ENCODE results near the gene HAUS1. TPM values are rescaled to one million over a fixed set of nuclear protein-coding genes. Genes with fewer than 3 reads are reported as not detected.

The HAUS1 gene, protein sequence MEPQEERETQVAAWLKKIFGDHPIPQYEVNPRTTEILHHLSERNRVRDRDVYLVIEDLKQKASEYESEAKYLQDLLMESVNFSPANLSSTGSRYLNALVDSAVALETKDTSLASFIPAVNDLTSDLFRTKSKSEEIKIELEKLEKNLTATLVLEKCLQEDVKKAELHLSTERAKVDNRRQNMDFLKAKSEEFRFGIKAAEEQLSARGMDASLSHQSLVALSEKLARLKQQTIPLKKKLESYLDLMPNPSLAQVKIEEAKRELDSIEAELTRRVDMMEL
- polyA plus RNA-seq = 10 to 100 TPM; 16.5 to 18.8 TPM

DNA sequence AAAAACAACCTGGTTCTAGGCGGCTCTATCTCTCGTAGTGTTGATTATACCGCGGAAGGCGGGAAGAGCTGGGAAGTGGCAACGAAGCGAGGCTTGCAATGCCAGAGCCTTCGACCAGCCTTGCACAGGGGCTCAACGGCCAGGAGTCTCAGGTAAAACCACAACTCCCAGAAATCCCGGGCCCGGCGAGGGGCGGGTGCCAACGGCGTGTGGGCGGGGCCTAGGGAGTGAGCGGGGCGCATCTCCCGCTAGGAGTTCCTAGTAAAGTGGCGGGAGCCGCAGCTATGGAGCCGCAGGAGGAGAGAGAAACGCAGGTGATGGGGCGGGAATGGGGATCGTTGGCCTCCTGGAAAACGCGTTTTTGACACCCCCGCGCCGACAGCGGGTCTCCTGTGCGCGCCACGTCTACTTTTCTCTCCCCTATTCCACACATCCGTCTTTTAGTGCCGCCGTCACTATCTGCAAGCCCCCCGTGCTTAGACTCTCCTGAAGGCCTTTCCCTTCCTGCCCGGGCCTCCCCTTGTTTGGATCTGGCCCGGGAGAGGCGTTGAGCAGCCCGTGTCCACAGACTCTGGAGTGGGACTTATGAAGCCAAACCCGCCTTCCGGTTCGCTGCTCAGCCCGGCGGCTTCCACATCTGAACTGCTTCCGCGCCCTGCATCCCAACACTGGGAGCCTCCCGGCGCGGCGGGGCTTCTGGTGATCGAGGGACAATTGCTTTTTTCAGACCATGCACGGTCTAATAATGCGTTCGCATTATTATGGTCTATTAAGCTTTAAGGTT lies at the start of gene HAUS1:
Gene HAUS1, plus strand, starts transcription at position 258 of the 784 bp plus-strand sequence. Its CDS starts 27 bp downstream, at position 285.
- H3K36me3 ChIP-seq (ENCODE audit: control insufficient read depth in 2 of 2, insufficient read depth in 2 of 2, low read length in 1 of 2) = no peaks in the 10 kb centered on the region
- no peaks in the 10 kb centered on the region for H3K4me1 ChIP-seq (ENCODE audit: control insufficient read depth in 2 of 2, insufficient read depth in 2 of 2, low read length in 1 of 2)
- peak within 1 kb of the TSS; percentile 87 to 91 for H3K27ac ChIP-seq (ENCODE audit: low read depth in 2 of 2, low read length in 1 of 2)
- H3K27me3 ChIP-seq (ENCODE audit: control insufficient read depth in 1 of 2, insufficient read depth in 2 of 2, low read length in 2 of 2) = no peaks in the 10 kb centered on the region
- peak within 1 kb of the TSS; percentile 77 to 92 for H3K4me3 ChIP-seq (ENCODE audit: low read depth in 1 of 2, low read length in 2 of 2)
- no peaks in the 10 kb centered on the region for H3K9me3 ChIP-seq (ENCODE audit: control insufficient read depth in 2 of 2, insufficient read depth in 1 of 2, low read depth in 1 of 2, low read length in 1 of 2)
- WGBS, 2 donors = 0% methylated on average over 55 to 57 of the region's 57 CpGs

DNA sequence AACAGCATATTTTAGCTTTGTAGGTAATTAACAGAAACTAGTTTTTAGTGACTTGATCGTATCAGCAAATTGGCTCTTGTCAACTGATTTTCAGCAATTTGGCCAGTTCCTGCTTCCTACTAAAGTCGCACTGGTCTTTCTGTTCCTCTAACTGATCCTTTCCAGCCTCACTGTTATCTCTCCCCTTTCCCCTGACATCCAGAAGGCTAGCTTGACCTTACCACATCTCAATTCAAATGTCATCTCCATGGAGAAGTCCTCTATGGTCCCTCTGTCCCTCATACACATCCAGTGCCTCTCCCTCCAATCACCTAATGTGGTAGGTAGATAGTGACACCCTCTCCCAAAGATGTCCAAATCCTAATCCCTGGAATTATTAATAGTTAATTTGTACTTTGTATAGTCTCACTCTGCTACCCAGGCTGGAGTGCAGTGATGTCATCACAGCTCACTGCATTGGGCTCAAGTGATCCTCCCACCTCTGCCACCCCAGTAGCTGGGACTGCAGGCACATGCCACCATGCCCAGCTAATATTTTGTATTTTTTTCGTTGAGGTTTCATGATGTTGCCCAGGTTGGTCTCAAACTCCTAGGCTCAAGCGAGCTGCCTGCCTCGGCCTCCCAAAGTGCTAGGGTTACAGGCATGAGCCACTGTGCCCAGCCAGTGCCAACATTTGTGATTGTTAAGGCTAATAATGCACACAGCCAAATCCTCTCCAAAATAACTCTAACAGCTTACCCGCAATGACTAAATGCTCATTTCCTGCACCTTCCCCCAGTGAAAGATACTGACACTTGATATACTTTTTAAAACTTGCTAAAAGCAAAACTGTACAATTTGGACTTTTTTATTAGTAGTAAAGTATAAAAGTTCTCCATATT lies 49.0 kb upstream of the HAUS1 start:
- no peaks in the 10 kb centered on the region for H3K4me1 ChIP-seq (ENCODE audit: control insufficient read depth in 2 of 2, insufficient read depth in 2 of 2, low read length in 1 of 2)
- WGBS, 2 donors = 78% methylated on average over 6 of the region's 6 CpGs
- H3K9me3 ChIP-seq (ENCODE audit: control insufficient read depth in 2 of 2, insufficient read depth in 1 of 2, low read depth in 1 of 2, low read length in 1 of 2) = no peaks in the 10 kb centered on the region
- no peaks in the 10 kb centered on the region for H3K36me3 ChIP-seq (ENCODE audit: control insufficient read depth in 2 of 2, insufficient read depth in 2 of 2, low read length in 1 of 2)
- no peak overlapping the region for H3K27ac ChIP-seq (ENCODE audit: low read depth in 2 of 2, low read length in 1 of 2)
- no peaks in the 10 kb centered on the region for H3K27me3 ChIP-seq (ENCODE audit: control insufficient read depth in 1 of 2, insufficient read depth in 2 of 2, low read length in 2 of 2)
- H3K4me3 ChIP-seq (ENCODE audit: low read depth in 1 of 2, low read length in 2 of 2) = no peak overlapping the region

DNA sequence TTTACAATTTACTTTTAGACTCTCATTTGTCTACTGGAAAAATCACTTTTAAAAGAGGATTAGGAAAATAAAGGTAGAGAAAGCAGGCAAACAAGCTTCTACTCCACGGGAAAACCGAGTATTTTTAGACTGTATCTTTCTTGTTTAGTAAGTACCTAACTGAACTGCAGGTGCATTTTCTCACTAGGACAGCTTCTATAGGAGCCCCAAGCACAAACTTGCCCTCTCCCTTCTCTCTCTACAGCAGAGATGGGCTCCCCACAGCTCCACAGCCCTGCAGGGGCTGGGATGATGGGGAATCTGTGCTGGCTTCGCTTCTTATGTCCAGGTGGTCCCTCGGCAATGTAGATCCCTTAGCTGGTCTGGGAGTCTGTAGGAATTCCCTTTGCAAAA lies 48.4 kb upstream of the HAUS1 start:
- Histone ChIP-seq H3K4me3 (ENCODE audit: low read depth in 1 of 2, low read length in 2 of 2) (no peak overlapping the region), H3K36me3 (ENCODE audit: control insufficient read depth in 2 of 2, insufficient read depth in 2 of 2, low read length in 1 of 2) (no peaks in the 10 kb centered on the region), H3K4me1 (ENCODE audit: control insufficient read depth in 2 of 2, insufficient read depth in 2 of 2, low read length in 1 of 2) (no peaks in the 10 kb centered on the region), H3K9me3 (ENCODE audit: control insufficient read depth in 2 of 2, insufficient read depth in 1 of 2, low read depth in 1 of 2, low read length in 1 of 2) (no peaks in the 10 kb centered on the region), H3K27me3 (ENCODE audit: control insufficient read depth in 1 of 2, insufficient read depth in 2 of 2, low read length in 2 of 2) (no peaks in the 10 kb centered on the region), H3K27ac (ENCODE audit: low read depth in 2 of 2, low read length in 1 of 2) (no peak overlapping the region)
- WGBS, 2 donors = 67 to 75% methylated on average over 4 of the region's 4 CpGs

DNA sequence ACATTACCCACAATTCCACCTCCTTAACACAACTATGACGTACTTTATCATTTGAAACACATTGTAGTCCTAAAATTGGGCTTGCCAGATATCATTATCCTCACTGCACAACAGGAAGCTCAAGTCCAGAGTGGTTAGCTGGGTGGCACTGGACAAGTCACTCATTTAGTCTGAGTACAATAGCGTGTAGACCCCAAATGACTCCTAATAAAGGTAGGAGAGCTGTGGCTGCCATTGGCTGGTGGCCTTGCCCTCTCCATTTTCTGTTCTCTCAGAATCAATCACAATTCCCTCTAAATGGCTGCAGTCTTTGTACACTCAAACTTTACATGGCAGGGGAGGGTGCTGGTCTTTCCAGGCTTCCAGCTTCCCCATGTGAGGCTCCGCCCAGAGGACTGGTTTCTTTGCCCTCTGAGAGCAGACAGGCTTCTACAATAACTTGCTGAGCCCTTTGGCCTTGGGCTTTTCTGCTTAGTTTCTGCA lies 43.8 kb upstream of the HAUS1 start:
- Histone ChIP-seq H3K4me3 (ENCODE audit: low read depth in 1 of 2, low read length in 2 of 2) (no peak overlapping the region), H3K9me3 (ENCODE audit: control insufficient read depth in 2 of 2, insufficient read depth in 1 of 2, low read depth in 1 of 2, low read length in 1 of 2) (no peaks in the 10 kb centered on the region), H3K36me3 (ENCODE audit: control insufficient read depth in 2 of 2, insufficient read depth in 2 of 2, low read length in 1 of 2) (no peaks in the 10 kb centered on the region), H3K27ac (ENCODE audit: low read depth in 2 of 2, low read length in 1 of 2) (no peak overlapping the region), H3K4me1 (ENCODE audit: control insufficient read depth in 2 of 2, insufficient read depth in 2 of 2, low read length in 1 of 2) (no peaks in the 10 kb centered on the region), H3K27me3 (ENCODE audit: control insufficient read depth in 1 of 2, insufficient read depth in 2 of 2, low read length in 2 of 2) (no peaks in the 10 kb centered on the region)
- WGBS, 2 donors = 90 to 92% methylated on average over 3 of the region's 3 CpGs

DNA sequence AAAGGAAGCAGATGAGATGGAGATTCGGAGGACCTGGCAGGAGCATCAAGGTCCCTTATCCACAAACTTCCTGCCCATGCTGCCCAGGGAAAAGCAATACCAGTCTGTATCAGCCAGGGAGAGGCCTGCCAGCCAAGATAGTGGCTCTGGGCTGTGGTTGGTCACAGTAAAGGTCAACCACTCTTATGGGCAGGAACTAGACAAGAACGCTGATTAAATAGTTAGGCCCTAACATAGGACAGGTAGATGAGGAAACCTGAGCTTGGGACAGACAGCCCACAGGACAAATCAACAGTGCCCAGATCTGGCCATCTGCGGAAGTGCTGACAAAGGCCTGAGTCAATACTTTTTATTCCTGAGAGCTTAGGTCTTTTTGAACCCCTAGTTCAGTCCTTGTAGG lies 42.8 kb upstream of the HAUS1 start:
- Histone ChIP-seq H3K27me3 (ENCODE audit: control insufficient read depth in 1 of 2, insufficient read depth in 2 of 2, low read length in 2 of 2) (no peaks in the 10 kb centered on the region), H3K4me3 (ENCODE audit: low read depth in 1 of 2, low read length in 2 of 2) (no peak overlapping the region), H3K27ac (ENCODE audit: low read depth in 2 of 2, low read length in 1 of 2) (no peak overlapping the region), H3K4me1 (ENCODE audit: control insufficient read depth in 2 of 2, insufficient read depth in 2 of 2, low read length in 1 of 2) (no peaks in the 10 kb centered on the region), H3K9me3 (ENCODE audit: control insufficient read depth in 2 of 2, insufficient read depth in 1 of 2, low read depth in 1 of 2, low read length in 1 of 2) (no peaks in the 10 kb centered on the region), H3K36me3 (ENCODE audit: control insufficient read depth in 2 of 2, insufficient read depth in 2 of 2, low read length in 1 of 2) (no peaks in the 10 kb centered on the region)
- WGBS, 2 donors = 91% methylated on average over 3 of the region's 3 CpGs

DNA sequence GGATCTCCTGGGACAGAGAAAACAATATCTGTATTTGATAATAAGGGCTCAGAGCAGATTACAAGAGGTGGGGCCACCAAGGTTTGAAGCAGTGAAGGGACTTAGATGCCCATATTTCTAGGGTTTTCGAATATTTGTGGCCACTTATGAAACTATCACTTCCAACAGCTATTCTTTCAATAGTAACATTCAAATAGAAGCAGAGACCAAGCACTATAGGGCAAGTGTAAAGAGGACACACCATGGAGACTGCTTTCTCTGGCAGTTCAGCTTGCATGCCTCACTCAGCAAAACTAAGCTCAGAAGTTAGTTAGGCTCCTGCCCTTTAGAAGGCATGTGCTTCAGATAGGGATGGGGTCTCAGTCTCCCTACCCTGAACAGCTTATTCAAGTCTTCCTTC lies 42.4 kb upstream of the HAUS1 start:
- H3K4me3 ChIP-seq (ENCODE audit: low read depth in 1 of 2, low read length in 2 of 2) = no peak overlapping the region
- no peaks in the 10 kb centered on the region for H3K36me3 ChIP-seq (ENCODE audit: control insufficient read depth in 2 of 2, insufficient read depth in 2 of 2, low read length in 1 of 2)
- H3K27me3 ChIP-seq (ENCODE audit: control insufficient read depth in 1 of 2, insufficient read depth in 2 of 2, low read length in 2 of 2) = no peaks in the 10 kb centered on the region
- no peak overlapping the region for H3K27ac ChIP-seq (ENCODE audit: low read depth in 2 of 2, low read length in 1 of 2)
- no peaks in the 10 kb centered on the region for H3K9me3 ChIP-seq (ENCODE audit: control insufficient read depth in 2 of 2, insufficient read depth in 1 of 2, low read depth in 1 of 2, low read length in 1 of 2)
- WGBS, 2 donors = 91 to 92% methylated on average over 1 of the region's 1 CpG
- no peaks in the 10 kb centered on the region for H3K4me1 ChIP-seq (ENCODE audit: control insufficient read depth in 2 of 2, insufficient read depth in 2 of 2, low read length in 1 of 2)

DNA sequence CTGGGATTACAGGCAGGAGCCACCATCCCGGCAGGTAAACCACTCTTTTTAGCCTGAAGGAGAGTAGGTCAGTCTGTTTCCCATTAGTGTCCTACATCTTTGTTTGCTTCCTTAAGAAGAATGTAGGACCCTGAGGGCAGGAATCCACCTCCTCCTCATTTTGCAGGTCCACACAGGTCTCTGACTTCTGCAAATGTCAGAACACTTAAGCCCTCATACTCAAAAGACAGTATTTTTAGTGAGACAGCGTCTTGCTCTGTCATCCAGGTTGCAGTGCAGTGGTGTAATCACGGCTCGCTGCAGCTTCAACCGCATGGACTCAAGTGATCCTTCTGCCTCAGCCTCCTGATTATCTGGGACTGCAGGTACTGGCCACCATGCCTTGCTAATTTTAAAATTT lies 41.4 kb upstream of the HAUS1 start:
- H3K36me3 ChIP-seq (ENCODE audit: control insufficient read depth in 2 of 2, insufficient read depth in 2 of 2, low read length in 1 of 2) = no peaks in the 10 kb centered on the region
- H3K27ac ChIP-seq (ENCODE audit: low read depth in 2 of 2, low read length in 1 of 2) = no peak overlapping the region
- no peaks in the 10 kb centered on the region for H3K4me1 ChIP-seq (ENCODE audit: control insufficient read depth in 2 of 2, insufficient read depth in 2 of 2, low read length in 1 of 2)
- H3K27me3 ChIP-seq (ENCODE audit: control insufficient read depth in 1 of 2, insufficient read depth in 2 of 2, low read length in 2 of 2) = no peaks in the 10 kb centered on the region
- 53 to 78% methylated on average over 5 of the region's 5 CpGs for WGBS, 2 donors
- H3K4me3 ChIP-seq (ENCODE audit: low read depth in 1 of 2, low read length in 2 of 2) = no peak overlapping the region
- no peaks in the 10 kb centered on the region for H3K9me3 ChIP-seq (ENCODE audit: control insufficient read depth in 2 of 2, insufficient read depth in 1 of 2, low read depth in 1 of 2, low read length in 1 of 2)

DNA sequence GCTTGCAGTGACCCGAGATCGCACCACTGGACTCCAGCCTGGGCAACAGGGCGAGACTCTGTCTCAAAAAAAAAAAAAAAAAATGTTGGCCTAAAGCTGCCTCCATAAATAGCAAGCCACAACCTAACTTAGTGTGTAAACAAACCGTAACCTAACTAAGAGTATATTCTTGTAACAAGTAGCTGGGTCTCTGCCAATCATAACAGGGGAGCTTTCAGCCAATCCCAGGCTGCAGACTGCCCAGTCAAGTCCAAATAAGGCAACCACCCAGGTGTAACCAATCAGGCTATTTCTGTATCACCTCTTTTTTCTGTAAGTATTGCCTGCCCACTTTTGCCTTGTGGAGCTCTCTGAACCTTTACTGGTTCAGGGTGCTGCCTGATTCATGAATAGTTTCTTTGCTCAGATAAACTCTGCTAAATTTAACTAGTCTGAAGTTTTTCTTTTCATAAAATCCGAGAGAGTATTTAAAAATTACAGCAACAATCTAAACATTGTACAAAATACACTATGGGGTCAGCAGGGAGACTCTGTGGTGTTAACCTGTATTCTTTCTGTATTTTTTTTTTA lies 36.7 kb upstream of the HAUS1 start:
- Histone ChIP-seq H3K36me3 (ENCODE audit: control insufficient read depth in 2 of 2, insufficient read depth in 2 of 2, low read length in 1 of 2) (no peaks in the 10 kb centered on the region), H3K4me1 (ENCODE audit: control insufficient read depth in 2 of 2, insufficient read depth in 2 of 2, low read length in 1 of 2) (peaks cover 4 to 8% of the 10 kb centered on the region in 2 donors), H3K9me3 (ENCODE audit: control insufficient read depth in 2 of 2, insufficient read depth in 1 of 2, low read depth in 1 of 2, low read length in 1 of 2) (no peaks in the 10 kb centered on the region), H3K27ac (ENCODE audit: low read depth in 2 of 2, low read length in 1 of 2) (no peak overlapping the region), H3K4me3 (ENCODE audit: low read depth in 1 of 2, low read length in 2 of 2) (no peak overlapping the region), H3K27me3 (ENCODE audit: control insufficient read depth in 1 of 2, insufficient read depth in 2 of 2, low read length in 2 of 2) (no peaks in the 10 kb centered on the region)
- 80 to 82% methylated on average over 5 of the region's 5 CpGs for WGBS, 2 donors

DNA sequence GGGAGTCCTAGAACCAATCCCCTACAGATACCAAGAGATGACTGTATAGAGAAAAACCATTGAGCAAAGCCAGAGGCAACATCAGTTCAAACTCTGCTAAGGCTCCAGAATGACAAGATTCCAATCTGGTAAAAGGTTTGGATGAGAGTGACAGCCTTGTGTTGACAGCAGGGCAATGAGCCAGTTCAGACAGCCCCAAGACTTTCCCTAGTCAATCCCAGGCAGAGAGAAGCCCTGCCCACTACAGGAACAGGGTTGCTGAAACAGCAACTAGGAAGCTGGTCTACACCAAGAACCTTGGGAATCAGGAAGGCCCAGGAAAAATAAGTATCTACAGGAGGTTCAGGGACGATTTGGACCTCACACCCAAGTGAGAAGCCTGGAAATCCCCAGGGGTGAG lies 35.4 kb upstream of the HAUS1 start:
- H3K4me3 ChIP-seq (ENCODE audit: low read depth in 1 of 2, low read length in 2 of 2) = no peak overlapping the region
- H3K4me1 ChIP-seq (ENCODE audit: control insufficient read depth in 2 of 2, insufficient read depth in 2 of 2, low read length in 1 of 2) = peaks cover 4 to 8% of the 10 kb centered on the region in 2 donors
- H3K36me3 ChIP-seq (ENCODE audit: control insufficient read depth in 2 of 2, insufficient read depth in 2 of 2, low read length in 1 of 2) = no peaks in the 10 kb centered on the region
- H3K9me3 ChIP-seq (ENCODE audit: control insufficient read depth in 2 of 2, insufficient read depth in 1 of 2, low read depth in 1 of 2, low read length in 1 of 2) = no peaks in the 10 kb centered on the region
- 14 to 19% methylated on average over 1 of the region's 1 CpG for WGBS, 2 donors
- no peaks in the 10 kb centered on the region for H3K27me3 ChIP-seq (ENCODE audit: control insufficient read depth in 1 of 2, insufficient read depth in 2 of 2, low read length in 2 of 2)
- peak overlapping the region; percentile 20 to 62 for H3K27ac ChIP-seq (ENCODE audit: low read depth in 2 of 2, low read length in 1 of 2)

Data from esophagus (tissue), 2 donors.